RWPE1 (cell line): ENCODE data around the gene TRANK1.
A peak's percentile ranks its signal among the peaks of the same experiment; 100 is the strongest.

ENCODE experiments used
- CTCF ChIA-PET: fragments of 350-600 bp; sonication (Branson Sonifier 250); formaldehyde crosslinking; extraction: SDS; loops from one replicate; lab custom pipeline; 2021; lab: Yijun Ruan, JAX
- POLR2A ChIA-PET: fragments of 400-600 bp; formaldehyde crosslinking; extraction: SDS; loops from one replicate; lab custom pipeline; 2020; ENCODE audit warnings: antibody characterized with exemption; ENCODE audit not compliant: low non-redundant PET; lab: Yijun Ruan, JAX
- DNase-seq: peaks from one replicate; pipeline ENCODE4 v3.0.0; 2012; ENCODE audit warnings: low spot score
- H3K27ac ChIP-seq: fragments of 450-650 bp; 2 replicates; pipeline ENCODE4 v1.5.1; 2017
- TF ChIP-seq, protein P1 (sequence below): fragments of 450-650 bp; conservative IDR thresholded peaks from 2 replicates; pipeline ENCODE4 v1.5.1; 2017; ENCODE audit warnings: low read depth, mild to moderate bottlenecking

The TRANK1 gene

DNA sequence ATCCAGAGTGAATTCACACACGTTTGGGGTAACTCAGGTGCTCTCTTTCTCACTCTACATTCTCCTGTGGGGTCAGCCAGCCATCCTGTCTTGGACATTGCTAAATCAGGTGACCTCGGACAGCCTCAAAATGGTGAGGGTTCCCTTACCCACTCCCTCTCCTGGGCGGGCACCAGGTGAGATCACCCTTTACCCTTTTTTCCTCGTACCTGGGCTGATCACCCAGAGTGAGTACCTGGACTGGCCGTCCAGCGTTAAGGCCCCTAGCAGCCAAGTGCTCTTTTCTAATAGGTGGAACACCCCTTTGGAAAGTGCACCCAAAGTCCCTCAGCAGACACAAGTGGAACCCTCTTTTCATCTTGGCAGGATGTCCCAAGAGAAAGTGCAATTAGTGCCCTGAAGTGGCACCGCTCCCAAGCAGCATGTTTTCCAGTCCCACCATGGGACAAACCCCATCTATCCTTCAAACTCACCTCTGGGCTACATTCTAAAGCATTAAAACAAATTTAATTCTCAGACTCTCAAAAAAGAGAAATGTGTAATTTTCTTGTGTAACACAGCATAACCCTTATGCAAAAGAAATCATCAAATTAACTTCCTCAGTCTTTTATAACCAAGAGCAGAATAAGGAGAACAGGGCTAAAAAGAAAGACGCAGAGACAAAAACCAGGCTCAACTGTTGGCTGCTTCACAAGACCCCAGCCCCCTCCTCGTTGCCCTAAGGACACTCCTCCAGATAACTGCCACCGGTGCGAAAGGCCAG lies 20.7 kb downstream of the TRANK1 start:
- CTCF ChIA-PET: no interaction called here
- POLR2A ChIA-PET: no interaction called here
- no peak overlapping the region for H3K27ac ChIP-seq
- TF ChIP-seq, protein P1, sequence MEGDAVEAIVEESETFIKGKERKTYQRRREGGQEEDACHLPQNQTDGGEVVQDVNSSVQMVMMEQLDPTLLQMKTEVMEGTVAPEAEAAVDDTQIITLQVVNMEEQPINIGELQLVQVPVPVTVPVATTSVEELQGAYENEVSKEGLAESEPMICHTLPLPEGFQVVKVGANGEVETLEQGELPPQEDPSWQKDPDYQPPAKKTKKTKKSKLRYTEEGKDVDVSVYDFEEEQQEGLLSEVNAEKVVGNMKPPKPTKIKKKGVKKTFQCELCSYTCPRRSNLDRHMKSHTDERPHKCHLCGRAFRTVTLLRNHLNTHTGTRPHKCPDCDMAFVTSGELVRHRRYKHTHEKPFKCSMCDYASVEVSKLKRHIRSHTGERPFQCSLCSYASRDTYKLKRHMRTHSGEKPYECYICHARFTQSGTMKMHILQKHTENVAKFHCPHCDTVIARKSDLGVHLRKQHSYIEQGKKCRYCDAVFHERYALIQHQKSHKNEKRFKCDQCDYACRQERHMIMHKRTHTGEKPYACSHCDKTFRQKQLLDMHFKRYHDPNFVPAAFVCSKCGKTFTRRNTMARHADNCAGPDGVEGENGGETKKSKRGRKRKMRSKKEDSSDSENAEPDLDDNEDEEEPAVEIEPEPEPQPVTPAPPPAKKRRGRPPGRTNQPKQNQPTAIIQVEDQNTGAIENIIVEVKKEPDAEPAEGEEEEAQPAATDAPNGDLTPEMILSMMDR: no peak
- DNase-seq: no peak

DNA sequence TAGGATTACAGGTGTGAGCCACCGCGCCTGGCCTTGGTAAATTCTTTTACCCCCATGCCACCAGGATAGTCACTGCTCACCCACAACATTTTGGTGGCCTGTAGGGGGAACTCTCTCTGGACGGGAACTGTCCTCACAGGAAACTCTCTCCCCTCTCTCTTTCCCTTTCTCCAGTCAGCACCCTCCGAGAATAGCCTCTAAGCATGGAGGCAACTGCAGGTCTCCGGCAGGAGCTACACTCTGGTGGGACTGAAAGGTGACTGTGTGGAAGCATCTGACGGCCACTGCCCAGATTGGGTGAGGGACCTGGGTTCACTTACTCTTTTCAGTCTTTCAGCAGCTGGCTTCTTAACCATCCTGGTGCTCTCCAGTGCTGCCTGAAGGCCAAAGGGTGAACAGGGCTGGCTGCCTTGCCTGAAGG lies 21.3 kb downstream of the TRANK1 start:
- DNase-seq: no peak
- no peak overlapping the region for H3K27ac ChIP-seq
- POLR2A ChIA-PET: no interaction called here
- CTCF ChIA-PET: no interaction called here
- TF ChIP-seq, protein P1: no peak

DNA sequence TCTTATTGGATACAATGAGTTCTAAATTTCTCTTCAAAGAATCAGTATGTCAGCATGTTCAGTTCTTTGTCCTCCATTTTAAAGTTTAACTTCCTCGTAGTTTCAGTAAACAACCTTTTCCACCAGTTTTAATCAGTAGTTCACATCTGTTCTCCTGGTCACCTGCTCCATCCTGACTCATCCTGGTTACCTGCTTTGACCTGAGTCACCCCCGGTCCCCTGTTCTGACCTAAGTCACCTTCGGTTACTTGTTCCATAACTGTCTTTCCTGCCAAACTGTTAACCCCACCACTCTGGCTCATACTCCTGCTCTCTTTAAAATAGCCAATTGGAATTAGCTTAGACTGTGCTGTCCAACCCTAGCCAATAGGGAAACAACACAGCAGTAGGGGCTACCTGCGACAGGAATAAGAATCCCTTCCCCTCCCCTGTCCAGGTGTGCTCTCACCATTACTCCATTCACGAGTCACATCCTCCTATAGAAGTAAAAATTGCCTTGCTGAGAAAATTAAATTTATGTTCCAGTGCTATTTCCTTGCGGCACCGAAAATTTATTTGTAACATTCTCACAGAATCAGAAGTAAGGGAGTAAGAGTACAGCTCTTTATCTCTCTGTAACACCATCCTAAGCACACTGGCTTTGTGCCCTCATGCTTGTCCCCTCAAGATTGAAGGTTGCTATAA lies 23.8 kb downstream of the TRANK1 start:
- CTCF ChIA-PET: no interaction called here
- TF ChIP-seq, protein P1: no peak
- H3K27ac ChIP-seq: no peak overlapping the region
- no peak for DNase-seq
- POLR2A ChIA-PET: no interaction called here

GRCh38 chr3:36919439-36920160 lies 25.3 kb downstream of the TRANK1 start:
- POLR2A ChIA-PET: no interaction called here
- TF ChIP-seq, protein P1: no peak
- CTCF ChIA-PET: no interaction called here
- DNase-seq: no peak
- no peak overlapping the region for H3K27ac ChIP-seq

GRCh38 chr3:36918050-36918449 lies 26.8 kb downstream of the TRANK1 start:
- ChIA-PET POLR2A (no interaction called here), CTCF (no interaction called here)
- no peak overlapping the region for H3K27ac ChIP-seq
- no peak for DNase-seq
- TF ChIP-seq, protein P1: no peak

DNA sequence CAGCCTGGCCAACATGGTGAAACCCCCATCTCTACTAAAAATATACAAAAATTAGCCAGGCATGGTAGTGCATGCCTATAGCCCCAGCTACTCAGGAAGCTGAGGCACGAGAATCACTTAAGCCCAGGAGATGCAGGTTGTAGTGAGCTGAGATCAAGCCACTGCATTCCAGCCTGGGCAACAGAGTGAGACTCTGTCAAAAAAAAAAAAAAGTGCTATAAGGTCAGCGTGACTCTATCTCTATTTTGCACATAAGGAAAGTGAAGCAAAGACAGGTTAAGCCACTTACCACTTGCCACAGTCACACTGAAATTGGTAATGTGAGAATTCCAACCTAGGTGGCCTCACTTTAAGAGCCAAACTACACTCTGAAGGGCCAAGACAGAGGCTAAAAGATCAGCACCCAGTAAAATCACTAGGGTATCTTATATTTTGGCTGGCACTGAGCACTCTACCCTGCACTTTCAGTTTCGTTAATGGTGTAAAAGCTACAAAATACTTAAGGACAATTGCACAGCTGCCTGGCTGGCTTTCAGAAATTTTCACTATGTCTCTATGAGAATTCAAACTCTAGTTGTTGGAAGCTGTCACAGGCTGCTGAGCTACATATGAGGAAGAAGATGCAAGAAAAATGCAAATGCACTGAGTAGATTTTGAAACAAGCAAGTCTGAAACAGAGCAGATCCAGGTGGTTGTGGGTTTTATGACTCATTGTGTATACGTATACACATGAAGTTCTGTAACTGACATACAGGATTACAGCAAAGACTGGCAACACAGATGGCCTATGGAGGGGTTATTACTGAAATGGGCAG lies 32.7 kb downstream of the TRANK1 start:
- TF ChIP-seq, protein P1: no peak
- ChIA-PET CTCF (no interaction called here), POLR2A (no interaction called here)
- peak; percentile 59 for DNase-seq
- peak overlapping the region; percentile 39; the same call in 1 of the 2 replicates for H3K27ac ChIP-seq
